ENCODE measurements around the gene IMMP1L. TPM values are rescaled to one million over a fixed set of nuclear protein-coding genes. Genes with fewer than 3 reads are reported as not detected.

The IMMP1L gene
- total and polyA plus RNA-seq, 2 donors (not counting 1 experiment from before 2014, with no cell fraction given): 14.3 to 16.5 TPM

- no peaks in the 10 kb centered on the region for H3K27me3 ChIP-seq (replicated peaks in 1 of 4; ENCODE audit: control extremely low read depth in 1 of 4, control insufficient read depth in 3 of 4, insufficient read depth in 4 of 4, low read length in 3 of 4)
- no peak overlapping the region for H3K27ac ChIP-seq (ENCODE audit: low read length in 2 of 2)
- H3K4me2 ChIP-seq (replicated peaks; ENCODE audit: low read depth, low read length, poor library complexity, severe bottlenecking): no peak overlapping the region
- Mint-ChIP-seq H3K4me1 (no peaks in the 10 kb centered on the region), H3K27me3 (no peaks in the 10 kb centered on the region), H3K4me3 (no peak overlapping the region), H3K27ac (no peak overlapping the region), H3K9me3 (ENCODE audit: insufficient read depth) (no peaks in the 10 kb centered on the region)
- no peaks in the 10 kb centered on the region for H3K4me1 ChIP-seq (ENCODE audit: control insufficient read depth in 2 of 2, insufficient read depth in 2 of 2, low read length in 2 of 2)
- no peaks in the 10 kb centered on the region for H3K79me2 ChIP-seq (ENCODE audit: control insufficient read depth, insufficient read depth, low read length)
- TF ChIP-seq EZH2 (IDR thresholded peaks at IDR 0.05; ENCODE audit: borderline replicate concordance, insufficient read depth, low read depth, low read length, poor library complexity, severe bottlenecking): no peak
- no peak for TF ChIP-seq CTCF (IDR thresholded peaks at IDR 0.05)
- WGBS (ENCODE audit: insufficient coverage): no CpG with 5 or more reads among the region's 2 CpGs
- no peaks in the 10 kb centered on the region for H4K20me1 ChIP-seq (ENCODE audit: control insufficient read depth, insufficient read depth, low read length, poor library complexity, severe bottlenecking)
- no peaks in the 10 kb centered on the region for H3K9me3 ChIP-seq (ENCODE audit: control extremely low read depth in 1 of 3, control insufficient read depth in 2 of 3, insufficient read depth in 1 of 3, low read length in 2 of 3)
- DNase-seq (no peak), ATAC-seq (ENCODE audit: low read depth) (no peak)
- H3K36me3 ChIP-seq (replicated peaks in 1 of 2; ENCODE audit: control extremely low read depth in 1 of 2, control insufficient read depth in 1 of 2, extremely low read depth in 1 of 2, insufficient read depth in 2 of 2, low read length in 1 of 2): peaks cover 0 to 9% of the 10 kb centered on the region in 2 experiments
- H3K9ac ChIP-seq (ENCODE audit: low read length): no peak overlapping the region
- no peak overlapping the region for H3K4me3 ChIP-seq (ENCODE audit: control extremely low read depth in 1 of 5, extremely low read depth in 1 of 5, insufficient read depth in 1 of 5, low read depth in 2 of 5, low read length in 4 of 5)
- intact Hi-C loops (cut with micrococcal nuclease): no loop called here
- CTCF ChIA-PET: no interaction called here
- no peak overlapping the region for H2AFZ ChIP-seq (ENCODE audit: insufficient read depth, low read depth, low read length, poor library complexity, severe bottlenecking)
- POLR2A ChIA-PET: interaction anchor here (0.5 kb wide), 1 partner anchor 11 kb away, joined by 5 read pairs; no protein-coding TSS in a partner anchor
Observed at GRCh38 chr11:31417816-31418215, 91.6 kb downstream of the IMMP1L start.

GRCh38 chr11:31417357-31417756 is 92.1 kb downstream of the IMMP1L start:
- H3K79me2 ChIP-seq (ENCODE audit: control insufficient read depth, insufficient read depth, low read length): no peaks in the 10 kb centered on the region

More at GRCh38 chr11:31417357-31417756, 92.1 kb downstream of the IMMP1L start:
- intact Hi-C loops (cut with micrococcal nuclease): no loop called here
- H3K9me3 ChIP-seq (ENCODE audit: control extremely low read depth in 1 of 3, control insufficient read depth in 2 of 3, insufficient read depth in 1 of 3, low read length in 2 of 3): no peaks in the 10 kb centered on the region
- Mint-ChIP-seq H3K4me1 (no peaks in the 10 kb centered on the region), H3K9me3 (ENCODE audit: insufficient read depth) (no peaks in the 10 kb centered on the region), H3K27me3 (no peaks in the 10 kb centered on the region), H3K27ac (no peak overlapping the region), H3K4me3 (no peak overlapping the region)
- H3K36me3 ChIP-seq (replicated peaks in 1 of 2; ENCODE audit: control extremely low read depth in 1 of 2, control insufficient read depth in 1 of 2, extremely low read depth in 1 of 2, insufficient read depth in 2 of 2, low read length in 1 of 2): peaks cover 0 to 9% of the 10 kb centered on the region in 2 experiments
- 86% methylated on average over 1 of the region's 1 CpG for WGBS (ENCODE audit: insufficient coverage)
- no peak for ATAC-seq (ENCODE audit: low read depth)
- TF ChIP-seq EZH2 (IDR thresholded peaks at IDR 0.05; ENCODE audit: borderline replicate concordance, insufficient read depth, low read depth, low read length, poor library complexity, severe bottlenecking): no peak
- H3K27me3 ChIP-seq (replicated peaks in 1 of 4; ENCODE audit: control extremely low read depth in 1 of 4, control insufficient read depth in 3 of 4, insufficient read depth in 4 of 4, low read length in 3 of 4): no peaks in the 10 kb centered on the region
- H3K4me1 ChIP-seq (ENCODE audit: control insufficient read depth in 2 of 2, insufficient read depth in 2 of 2, low read length in 2 of 2): no peaks in the 10 kb centered on the region
- no peak overlapping the region for H2AFZ ChIP-seq (ENCODE audit: insufficient read depth, low read depth, low read length, poor library complexity, severe bottlenecking)
- CTCF ChIA-PET: interaction anchor here (2.3 kb wide), 1 partner anchor 19 kb away, joined by 8 read pairs; no protein-coding TSS in a partner anchor
- H3K9ac ChIP-seq (ENCODE audit: low read length): no peak overlapping the region
- POLR2A ChIA-PET: interaction anchor here (0.5 kb wide), 1 partner anchor 11 kb away, joined by 5 read pairs; no protein-coding TSS in a partner anchor
- H3K4me2 ChIP-seq (replicated peaks; ENCODE audit: low read depth, low read length, poor library complexity, severe bottlenecking): no peak overlapping the region
- H3K27ac ChIP-seq (ENCODE audit: low read length in 2 of 2): no peak overlapping the region
- H3K4me3 ChIP-seq (ENCODE audit: control extremely low read depth in 1 of 5, extremely low read depth in 1 of 5, insufficient read depth in 1 of 5, low read depth in 2 of 5, low read length in 4 of 5): no peak overlapping the region
- DNase-seq: no peak
- no peaks in the 10 kb centered on the region for H4K20me1 ChIP-seq (ENCODE audit: control insufficient read depth, insufficient read depth, low read length, poor library complexity, severe bottlenecking)

All from B cell (primary cell).